ENCODE data around the gene SASH3.
A peak's percentile ranks its signal among the peaks of the same experiment; 100 is the strongest.

Gene SASH3

GRCh38 chrX:129791336-129791735 is 11.6 kb downstream of the SASH3 start:
- Histone ChIP-seq H4K91ac (ENCODE audit: low read depth, low read length, poor library complexity) (no peak overlapping the region), H3K4me1 (ENCODE audit: control insufficient read depth in 2 of 2, insufficient read depth in 1 of 2, low read depth in 1 of 2, low read length in 2 of 2) (no peaks in the 10 kb centered on the region)

GRCh38 chrX:129791961-129792570 is 12.3 kb downstream of the SASH3 start:
- H3K23ac ChIP-seq (ENCODE audit: low read depth, low read length, poor library complexity), result no peak overlapping the region
- WGBS, 2 donors (ENCODE audit: extremely low coverage in 2 of 2, insufficient read length in 2 of 2, insufficient replicate concordance in 1 of 2), result no CpG with 5 or more reads among the region's 11 CpGs
- no peak for DNase-seq (ENCODE audit: low spot score)

More at GRCh38 chrX:129791336-129791735, 11.6 kb downstream of the SASH3 start:
- Histone ChIP-seq H3K36me3 (replicated peaks in 1 of 2; ENCODE audit: control insufficient read depth in 2 of 2, insufficient read depth in 2 of 2, low read length in 2 of 2) (no peaks in the 10 kb centered on the region), H3K79me1 (ENCODE audit: low read depth, low read length) (no peaks in the 10 kb centered on the region), H3K4ac (ENCODE audit: low read length) (no peak overlapping the region), H4K8ac (ENCODE audit: low read depth, low read length) (no peak overlapping the region), H3K27ac (replicated peaks; ENCODE audit: low read length) (no peak overlapping the region), H3K4me2 (ENCODE audit: insufficient read depth, low read length, poor library complexity, severe bottlenecking) (no peak overlapping the region), H3K9me3 (replicated peaks in 1 of 2; ENCODE audit: control insufficient read depth in 2 of 2, insufficient read depth in 1 of 2, low read depth in 1 of 2, low read length in 2 of 2) (no peaks in the 10 kb centered on the region), H3K14ac (ENCODE audit: low read length) (no peak overlapping the region), H2AFZ (ENCODE audit: low read length) (no peak overlapping the region), H2BK5ac (ENCODE audit: low read length) (no peak overlapping the region), H3K9ac (ENCODE audit: low read depth, low read length, poor library complexity) (no peak overlapping the region), H2BK120ac (ENCODE audit: low read depth, low read length) (no peak overlapping the region), H3K18ac (ENCODE audit: low read length) (no peak overlapping the region), H2BK15ac (ENCODE audit: low read length) (no peak overlapping the region), H2AK5ac (ENCODE audit: low read depth, low read length) (no peak overlapping the region), H3K23ac (ENCODE audit: low read depth, low read length, poor library complexity) (no peak overlapping the region), H2BK12ac (ENCODE audit: low read length) (no peak overlapping the region), H3K4me3 (ENCODE audit: low read length in 2 of 2) (no peak overlapping the region), H3K27me3 (ENCODE audit: control insufficient read depth in 3 of 3, insufficient read depth in 3 of 3, low read depth in 1 of 3, low read length in 3 of 3) (peaks cover 0 to 6% (median 0%) of the 10 kb centered on the region in 3 experiments)
- no peak for DNase-seq (ENCODE audit: low spot score)
- no CpG with 5 or more reads among the region's 8 CpGs for WGBS, 2 donors (ENCODE audit: extremely low coverage in 2 of 2, insufficient read length in 2 of 2, insufficient replicate concordance in 1 of 2)

GRCh38 chrX:129792586-129793291 is 13.0 kb downstream of the SASH3 start:
- Histone ChIP-seq H3K18ac (ENCODE audit: low read length) (no peak overlapping the region), H2BK120ac (ENCODE audit: low read depth, low read length) (no peak overlapping the region), H3K27ac (replicated peaks; ENCODE audit: low read length) (no peak overlapping the region), H2BK12ac (ENCODE audit: low read length) (no peak overlapping the region), H3K14ac (ENCODE audit: low read length) (no peak overlapping the region), H3K4ac (ENCODE audit: low read length) (no peak overlapping the region), H3K79me1 (ENCODE audit: low read depth, low read length) (no peaks in the 10 kb centered on the region), H2AK5ac (ENCODE audit: low read depth, low read length) (no peak overlapping the region), H3K4me2 (ENCODE audit: insufficient read depth, low read length, poor library complexity, severe bottlenecking) (no peak overlapping the region), H2BK5ac (ENCODE audit: low read length) (no peak overlapping the region), H3K27me3 (ENCODE audit: control insufficient read depth in 3 of 3, insufficient read depth in 3 of 3, low read depth in 1 of 3, low read length in 3 of 3) (peaks cover 0 to 6% (median 0%) of the 10 kb centered on the region in 3 experiments), H3K9me3 (replicated peaks in 1 of 2; ENCODE audit: control insufficient read depth in 2 of 2, insufficient read depth in 1 of 2, low read depth in 1 of 2, low read length in 2 of 2) (no peaks in the 10 kb centered on the region), H4K91ac (ENCODE audit: low read depth, low read length, poor library complexity) (no peak overlapping the region), H4K8ac (ENCODE audit: low read depth, low read length) (no peak overlapping the region), H3K9ac (ENCODE audit: low read depth, low read length, poor library complexity) (no peak overlapping the region), H2BK15ac (ENCODE audit: low read length) (no peak overlapping the region), H3K4me3 (ENCODE audit: low read length in 2 of 2) (no peak overlapping the region), H3K23ac (ENCODE audit: low read depth, low read length, poor library complexity) (no peak overlapping the region), H3K4me1 (ENCODE audit: control insufficient read depth in 2 of 2, insufficient read depth in 1 of 2, low read depth in 1 of 2, low read length in 2 of 2) (no peaks in the 10 kb centered on the region), H3K36me3 (replicated peaks in 1 of 2; ENCODE audit: control insufficient read depth in 2 of 2, insufficient read depth in 2 of 2, low read length in 2 of 2) (no peaks in the 10 kb centered on the region), H2AFZ (ENCODE audit: low read length) (no peak overlapping the region)
- no peak for DNase-seq (ENCODE audit: low spot score)
- no CpG with 5 or more reads among the region's 18 CpGs for WGBS, 2 donors (ENCODE audit: extremely low coverage in 2 of 2, insufficient read length in 2 of 2, insufficient replicate concordance in 1 of 2)

More at GRCh38 chrX:129791961-129792570, 12.3 kb downstream of the SASH3 start:
- H3K36me3 ChIP-seq (replicated peaks in 1 of 2; ENCODE audit: control insufficient read depth in 2 of 2, insufficient read depth in 2 of 2, low read length in 2 of 2), result no peaks in the 10 kb centered on the region
- no peak overlapping the region for H4K8ac ChIP-seq (ENCODE audit: low read depth, low read length)
- H3K9ac ChIP-seq (ENCODE audit: low read depth, low read length, poor library complexity), result no peak overlapping the region
- no peak overlapping the region for H3K4me2 ChIP-seq (ENCODE audit: insufficient read depth, low read length, poor library complexity, severe bottlenecking)
- peaks cover 0 to 6% (median 0%) of the 10 kb centered on the region in 3 experiments for H3K27me3 ChIP-seq (ENCODE audit: control insufficient read depth in 3 of 3, insufficient read depth in 3 of 3, low read depth in 1 of 3, low read length in 3 of 3)
- H3K27ac ChIP-seq (replicated peaks; ENCODE audit: low read length), result no peak overlapping the region
- no peak overlapping the region for H2BK15ac ChIP-seq (ENCODE audit: low read length)
- no peak overlapping the region for H4K91ac ChIP-seq (ENCODE audit: low read depth, low read length, poor library complexity)
- H2BK5ac ChIP-seq (ENCODE audit: low read length), result no peak overlapping the region
- H2BK12ac ChIP-seq (ENCODE audit: low read length), result no peak overlapping the region
- H3K18ac ChIP-seq (ENCODE audit: low read length), result no peak overlapping the region
- H3K4me3 ChIP-seq (ENCODE audit: low read length in 2 of 2), result no peak overlapping the region
- no peaks in the 10 kb centered on the region for H3K9me3 ChIP-seq (replicated peaks in 1 of 2; ENCODE audit: control insufficient read depth in 2 of 2, insufficient read depth in 1 of 2, low read depth in 1 of 2, low read length in 2 of 2)
- H3K4ac ChIP-seq (ENCODE audit: low read length), result no peak overlapping the region
- H2AFZ ChIP-seq (ENCODE audit: low read length), result no peak overlapping the region
- H2BK120ac ChIP-seq (ENCODE audit: low read depth, low read length), result no peak overlapping the region
- H2AK5ac ChIP-seq (ENCODE audit: low read depth, low read length), result no peak overlapping the region
- no peak overlapping the region for H3K14ac ChIP-seq (ENCODE audit: low read length)
- H3K4me1 ChIP-seq (ENCODE audit: control insufficient read depth in 2 of 2, insufficient read depth in 1 of 2, low read depth in 1 of 2, low read length in 2 of 2), result no peaks in the 10 kb centered on the region
- H3K79me1 ChIP-seq (ENCODE audit: low read depth, low read length), result no peaks in the 10 kb centered on the region

GRCh38 chrX:129793604-129794191 is 13.9 kb downstream of the SASH3 start:
- Histone ChIP-seq H2BK120ac (ENCODE audit: low read depth, low read length) (no peak overlapping the region), H3K4ac (ENCODE audit: low read length) (no peak overlapping the region), H3K23ac (ENCODE audit: low read depth, low read length, poor library complexity) (no peak overlapping the region), H3K36me3 (replicated peaks in 1 of 2; ENCODE audit: control insufficient read depth in 2 of 2, insufficient read depth in 2 of 2, low read length in 2 of 2) (peaks cover 0 to 3% of the 10 kb centered on the region in 2 donors), H3K9ac (ENCODE audit: low read depth, low read length, poor library complexity) (no peak overlapping the region), H3K27me3 (ENCODE audit: control insufficient read depth in 3 of 3, insufficient read depth in 3 of 3, low read depth in 1 of 3, low read length in 3 of 3) (peaks cover 0 to 6% (median 0%) of the 10 kb centered on the region in 3 experiments), H2BK15ac (ENCODE audit: low read length) (no peak overlapping the region), H3K9me3 (replicated peaks in 1 of 2; ENCODE audit: control insufficient read depth in 2 of 2, insufficient read depth in 1 of 2, low read depth in 1 of 2, low read length in 2 of 2) (no peaks in the 10 kb centered on the region), H2BK5ac (ENCODE audit: low read length) (no peak overlapping the region), H3K18ac (ENCODE audit: low read length) (no peak overlapping the region), H4K8ac (ENCODE audit: low read depth, low read length) (no peak overlapping the region), H2AFZ (ENCODE audit: low read length) (no peak overlapping the region), H2AK5ac (ENCODE audit: low read depth, low read length) (no peak overlapping the region), H4K91ac (ENCODE audit: low read depth, low read length, poor library complexity) (no peak overlapping the region), H3K79me1 (ENCODE audit: low read depth, low read length) (no peaks in the 10 kb centered on the region), H3K4me2 (ENCODE audit: insufficient read depth, low read length, poor library complexity, severe bottlenecking) (no peak overlapping the region), H2BK12ac (ENCODE audit: low read length) (no peak overlapping the region), H3K4me1 (ENCODE audit: control insufficient read depth in 2 of 2, insufficient read depth in 1 of 2, low read depth in 1 of 2, low read length in 2 of 2) (no peaks in the 10 kb centered on the region), H3K27ac (replicated peaks; ENCODE audit: low read length) (no peak overlapping the region), H3K14ac (ENCODE audit: low read length) (peak overlapping the region; percentile 8), H3K4me3 (ENCODE audit: low read length in 2 of 2) (no peak overlapping the region)
- no peak for DNase-seq (ENCODE audit: low spot score)
- WGBS, 2 donors (ENCODE audit: extremely low coverage in 2 of 2, insufficient read length in 2 of 2, insufficient replicate concordance in 1 of 2), result no CpG with 5 or more reads among the region's 20 CpGs

All from neuronal stem cell (in vitro differentiated cells).